GM21786 (cell line): ENCODE data around the gene POFUT1.
"Not testable (repeated sequence)": the region's sequence is repeated elsewhere in the genome, so short reads cannot be mapped to it uniquely, and the experiment has no call there.

Source experiments
- ATAC-seq: cut with Tn5 transposase; IDR thresholded peaks from one replicate; pipeline ENCODE4 v1.9.1; 2021; ENCODE audit not compliant: unreplicated experiment

The POFUT1 gene

DNA sequence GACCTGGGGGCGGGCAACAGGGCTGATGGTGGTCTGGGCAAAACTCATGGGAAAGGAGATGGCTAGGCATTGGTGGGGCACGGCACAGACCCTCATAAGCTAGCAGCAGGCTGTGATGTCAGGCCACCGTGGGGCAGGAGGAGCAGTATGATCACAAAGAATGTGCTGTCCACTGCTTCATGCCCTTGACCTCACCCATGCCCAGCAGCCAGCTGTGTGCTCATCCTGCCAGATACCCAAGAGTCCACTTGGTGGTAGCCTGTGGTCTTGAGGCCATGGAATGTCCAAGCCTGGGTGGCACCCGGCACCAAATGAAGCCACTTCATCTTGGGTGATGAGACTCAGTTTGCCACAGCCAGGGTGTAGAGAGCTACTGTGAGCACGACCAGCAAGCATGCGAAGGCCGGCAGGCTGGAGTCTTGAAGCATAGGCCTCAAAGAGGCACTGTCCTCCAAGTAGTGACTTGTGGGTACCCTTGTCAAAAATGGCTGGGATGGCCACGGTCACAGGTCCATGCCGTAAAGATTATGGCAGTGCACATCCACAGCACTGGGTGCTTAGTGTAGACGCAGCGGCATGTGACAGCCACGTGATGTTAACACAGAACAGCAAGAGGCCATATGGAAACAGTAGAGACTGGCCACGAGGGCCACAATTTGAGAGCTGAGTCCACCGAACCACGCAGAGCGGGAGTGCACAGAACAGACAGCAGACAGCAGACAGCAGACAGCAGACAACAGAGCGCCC, 19.1 kb upstream of the POFUT1 start:
- ATAC-seq = no peak

- ATAC-seq = no peak
Observed at GRCh38 chr20:32189123-32189410, 18.6 kb upstream of the POFUT1 start.

DNA sequence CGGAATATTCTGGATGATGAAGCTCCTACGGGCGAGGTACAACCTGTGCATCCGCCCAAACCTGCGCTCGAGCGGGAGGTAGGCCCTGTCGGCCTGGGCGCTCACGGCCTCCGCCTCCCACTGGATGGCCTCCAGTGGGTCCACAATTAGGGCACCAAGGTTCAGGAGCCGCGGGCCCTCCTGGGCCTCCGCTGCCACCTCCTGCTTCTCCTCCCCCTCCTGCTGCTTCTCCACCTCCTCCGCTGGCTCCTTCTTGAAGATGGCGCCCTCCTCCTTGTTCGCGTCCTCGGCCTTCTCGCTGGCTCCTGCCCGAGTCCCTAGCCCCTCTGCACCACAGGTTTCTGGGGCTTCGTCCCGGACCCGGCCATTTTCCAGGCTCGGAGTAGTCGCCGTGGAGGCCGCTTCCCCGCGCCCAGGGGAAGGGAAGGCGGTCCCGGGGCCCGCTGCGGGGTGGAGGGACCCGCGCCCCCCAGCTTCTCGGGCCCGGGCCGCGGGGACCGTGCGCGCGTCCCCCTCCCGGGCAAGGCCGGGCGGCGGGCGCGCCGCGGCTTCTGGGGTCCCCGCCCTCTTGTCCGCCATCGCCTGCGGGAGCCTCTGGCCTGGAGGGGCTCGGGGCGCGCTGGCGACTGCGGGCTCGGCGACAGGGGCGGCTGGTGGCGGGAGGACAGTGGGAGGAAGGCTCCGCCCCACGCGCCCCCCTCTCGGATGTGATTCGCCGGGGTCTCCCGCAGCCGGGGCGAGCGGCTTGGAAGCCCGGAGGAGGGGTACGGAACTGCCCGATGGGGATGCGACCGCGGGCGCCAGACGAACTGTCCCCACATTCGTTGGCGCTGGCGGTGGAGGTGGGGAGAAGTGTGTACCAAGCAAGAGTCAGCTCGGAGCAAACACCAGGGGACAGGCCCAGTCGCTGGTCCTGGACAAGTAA, 17.7 kb upstream of the POFUT1 start:
- ATAC-seq = no peak

- ATAC-seq = no peak
Observed at GRCh38 chr20:32190616-32191415, 16.9 kb upstream of the POFUT1 start.

DNA sequence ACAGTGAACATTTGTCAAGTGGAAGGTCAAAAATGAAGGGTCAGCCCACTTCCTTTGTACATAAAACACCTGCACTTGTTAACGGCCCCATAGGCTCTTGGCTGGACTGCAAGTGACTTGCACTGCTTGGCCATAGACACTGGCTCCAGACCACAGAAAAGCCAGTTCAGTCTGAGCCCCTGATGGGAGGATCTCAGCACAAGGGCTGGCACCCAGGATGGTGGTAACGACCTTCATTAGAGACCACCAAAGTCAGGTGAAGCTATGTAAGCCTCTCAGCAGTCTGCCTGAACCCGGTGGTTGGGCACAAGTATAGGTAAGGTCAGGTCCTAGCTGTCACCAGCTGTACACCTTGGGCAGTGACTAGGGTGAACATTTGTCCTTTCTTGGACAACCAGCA, 16.3 kb upstream of the POFUT1 start:
- ATAC-seq = no peak

GRCh38 chr20:32191873-32192272, 15.8 kb upstream of the POFUT1 start:
- ATAC-seq = no peak

GRCh38 chr20:32192698-32193097, 15.0 kb upstream of the POFUT1 start:
- no peak for ATAC-seq

- not testable (repeated sequence) for ATAC-seq
Observed at GRCh38 chr20:32193336-32193735, 14.3 kb upstream of the POFUT1 start.

DNA sequence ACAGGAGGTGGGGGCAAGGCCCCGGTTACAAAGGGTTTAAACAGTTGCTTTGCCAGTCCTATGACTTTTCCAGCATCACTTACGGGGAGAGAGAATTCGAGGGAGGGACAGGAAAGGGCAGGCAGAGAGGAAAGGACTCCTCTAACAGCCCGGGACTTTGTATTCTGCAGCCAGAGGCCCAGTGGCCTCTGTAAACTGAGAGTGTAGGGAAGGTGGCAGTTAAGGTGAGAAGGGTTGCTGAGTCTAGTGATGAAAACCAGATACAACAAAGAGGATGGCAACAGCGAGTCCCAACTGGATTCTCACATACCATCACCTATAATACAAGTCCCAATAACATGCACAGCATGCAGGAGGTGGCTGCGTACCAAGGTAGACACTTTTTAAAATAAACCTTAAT, 13.7 kb upstream of the POFUT1 start:
- ATAC-seq = no peak

GRCh38 chr20:32195581-32195980, 12.1 kb upstream of the POFUT1 start:
- ATAC-seq = no peak

DNA sequence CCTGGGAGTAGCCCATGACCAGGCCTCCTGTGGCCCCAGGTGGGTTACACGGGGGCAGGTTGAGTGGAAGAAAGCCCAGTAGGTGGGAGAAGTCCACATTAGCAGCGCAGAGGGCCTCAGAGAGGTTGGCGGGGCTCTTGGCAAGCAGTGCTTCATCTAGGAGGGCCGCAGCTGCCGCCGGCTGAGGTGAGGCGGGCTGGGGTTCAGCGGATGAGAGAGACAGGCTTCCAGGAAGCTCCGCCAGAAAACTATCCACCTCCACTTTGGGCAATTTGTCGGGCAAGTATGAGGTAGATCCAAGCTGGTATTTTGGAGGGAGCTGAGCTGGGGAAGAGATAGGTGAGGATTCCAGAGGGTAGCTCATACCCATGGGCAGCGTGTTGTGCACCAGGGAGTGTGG, 11.1 kb upstream of the POFUT1 start:
- not testable (repeated sequence) for ATAC-seq

DNA sequence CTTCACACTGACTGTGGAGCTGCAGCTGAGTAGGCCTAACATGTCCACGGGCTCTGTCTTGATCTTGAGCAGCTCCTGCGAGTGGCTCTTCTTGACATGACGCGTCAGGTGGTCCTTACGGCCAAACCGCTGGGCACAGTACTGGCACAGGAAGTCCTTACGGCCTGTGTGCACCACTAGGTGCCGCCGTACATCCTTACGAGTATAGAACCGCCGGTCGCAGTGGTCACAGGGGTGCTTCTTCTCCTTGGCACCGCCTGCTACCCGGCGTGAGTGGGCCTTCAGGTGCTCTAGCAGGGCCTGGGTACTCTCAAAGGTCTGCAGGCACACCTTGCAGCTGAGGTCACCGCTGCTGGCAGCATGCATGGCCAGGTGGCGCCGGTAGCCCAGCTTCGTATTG, 10.5 kb upstream of the POFUT1 start:
- ATAC-seq = not testable (repeated sequence)

DNA sequence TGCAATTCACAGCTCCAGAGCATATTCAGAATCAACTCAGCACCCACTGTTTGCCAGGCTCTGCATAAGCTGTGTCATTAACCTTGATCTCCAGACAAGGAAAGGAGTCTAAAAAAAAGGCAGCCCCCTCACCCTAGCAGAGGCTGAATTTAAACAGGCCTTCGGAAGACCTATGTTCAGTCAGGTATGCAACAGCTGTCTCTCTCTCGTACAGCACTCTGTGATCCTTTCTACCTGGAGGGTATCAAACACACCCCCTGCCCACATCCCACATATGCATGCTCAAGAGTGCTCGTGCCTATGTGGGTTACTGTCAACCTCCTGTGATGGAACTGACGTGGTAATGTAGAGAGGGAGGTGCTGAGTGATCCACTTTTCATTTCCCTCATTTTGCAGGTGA, 8.7 kb upstream of the POFUT1 start:
- no peak for ATAC-seq

- ATAC-seq = no peak
Observed at GRCh38 chr20:32201296-32201976, 6.2 kb upstream of the POFUT1 start.

DNA sequence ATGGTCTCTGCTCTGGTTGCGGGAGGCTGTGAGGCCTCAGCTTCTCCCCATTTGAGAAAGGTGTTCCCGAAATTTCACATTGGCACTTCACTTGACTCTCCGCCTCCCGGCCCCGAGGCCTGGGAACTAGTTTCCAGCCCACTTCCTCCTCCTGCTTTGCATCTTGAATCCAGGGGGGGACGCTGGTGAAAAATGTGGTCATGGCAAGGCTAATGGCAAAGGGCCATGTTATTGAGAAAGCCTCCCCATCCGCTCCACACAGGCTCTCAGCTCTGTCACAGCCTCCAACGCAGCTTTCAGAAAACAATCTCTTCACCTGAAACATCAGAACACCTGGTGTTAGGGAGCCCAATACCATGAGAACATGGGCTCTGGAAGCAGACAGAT, 5.7 kb upstream of the POFUT1 start:
- no peak for ATAC-seq

GRCh38 chr20:32203356-32204204, 4.1 kb upstream of the POFUT1 start:
- no peak for ATAC-seq

GRCh38 chr20:32204205-32205109, 3.2 kb upstream of the POFUT1 start:
- ATAC-seq = no peak

- no peak for ATAC-seq
Observed at GRCh38 chr20:32205110-32205842, 2.4 kb upstream of the POFUT1 start.
